ENCODE measurements around the gene AGPAT3. TPM values are rescaled to one million over a fixed set of nuclear protein-coding genes. Genes with fewer than 3 reads are reported as not detected.

AGPAT3 gene
- total RNA-seq, 4 donors from 2014 or later, result 28.0 to 36.5 (median 32.2) TPM

- TF ChIP-seq POLR2AphosphoS5 (IDR thresholded peaks at IDR 0.05) (no peak), CTCF (IDR thresholded peaks at IDR 0.05) (no peak), POLR2A (IDR thresholded peaks at IDR 0.05; ENCODE audit: low read depth) (no peak), EP300 (IDR thresholded peaks at IDR 0.05) (no peak)
- H3K27me3 ChIP-seq, result no peaks in the 10 kb centered on the region
- peaks cover 2 to 23% (median 18%) of the 10 kb centered on the region in 4 donors for H3K4me1 ChIP-seq
- no peak overlapping the region for H3K27ac ChIP-seq (replicated peaks in 1 of 4)
- intact Hi-C loops (cut with DNase I), result no loop called here
- H3K36me3 ChIP-seq, result peaks cover 4 to 28% (median 9%) of the 10 kb centered on the region in 4 donors
- H3K4me3 ChIP-seq, result no peak overlapping the region
- DNase-seq (ENCODE audit: extremely low spot score), result no peak
- 85% methylated on average over 12 of the region's 13 CpGs for whole genome bisulfite sequencing
- peaks cover 0 to 14% (median 11%) of the 10 kb centered on the region in 4 donors for H3K9me3 ChIP-seq
Observed at GRCh38 chr21:43950936-43951335, 85.9 kb downstream of the AGPAT3 start.

GRCh38 chr21:43951911-43952703, 87.1 kb downstream of the AGPAT3 start:
- no peak for DNase-seq (ENCODE audit: extremely low spot score)

GRCh38 chr21:43953021-43953420, 88.0 kb downstream of the AGPAT3 start:
- H3K36me3 ChIP-seq, result peaks cover 0 to 20% (median 7%) of the 10 kb centered on the region in 4 donors
- H3K9me3 ChIP-seq, result peaks cover 0 to 14% (median 11%) of the 10 kb centered on the region in 4 donors
- TF ChIP-seq CTCF (IDR thresholded peaks at IDR 0.05), result no peak
- TF ChIP-seq EP300 (IDR thresholded peaks at IDR 0.05), result no peak
- no peak for TF ChIP-seq POLR2A (IDR thresholded peaks at IDR 0.05; ENCODE audit: low read depth)
- no peak for TF ChIP-seq POLR2AphosphoS5 (IDR thresholded peaks at IDR 0.05)
- WGBS, result 85% methylated on average over 17 of the region's 17 CpGs
- no peak overlapping the region for H3K4me3 ChIP-seq
- peaks cover 19 to 37% (median 35%) of the 10 kb centered on the region in 4 donors for H3K4me1 ChIP-seq
- intact Hi-C loops (cut with DNase I), result no loop called here
- DNase-seq (ENCODE audit: extremely low spot score), result no peak
- no peak overlapping the region for H3K27ac ChIP-seq (replicated peaks in 1 of 4)
- H3K27me3 ChIP-seq, result no peaks in the 10 kb centered on the region

More at GRCh38 chr21:43951911-43952703, 87.1 kb downstream of the AGPAT3 start:
- H3K4me1 ChIP-seq, result peaks cover 13 to 34% (median 28%) of the 10 kb centered on the region in 4 donors
- TF ChIP-seq POLR2A (IDR thresholded peaks at IDR 0.05; ENCODE audit: low read depth) (no peak), CTCF (IDR thresholded peaks at IDR 0.05) (no peak), POLR2AphosphoS5 (IDR thresholded peaks at IDR 0.05) (no peak), EP300 (IDR thresholded peaks at IDR 0.05) (no peak)
- peaks cover 2 to 24% (median 8%) of the 10 kb centered on the region in 4 donors for H3K36me3 ChIP-seq
- peaks cover 0 to 14% (median 11%) of the 10 kb centered on the region in 4 donors for H3K9me3 ChIP-seq
- no peak overlapping the region for H3K4me3 ChIP-seq
- H3K27ac ChIP-seq (replicated peaks in 1 of 4), result no peak overlapping the region
- intact Hi-C loops (cut with DNase I), result no loop called here
- no peaks in the 10 kb centered on the region for H3K27me3 ChIP-seq
- WGBS, result 90% methylated on average over 19 of the region's 27 CpGs

- intact Hi-C loops (cut with DNase I), result no loop called here
- Histone ChIP-seq H3K27ac (replicated peaks in 1 of 4) (no peak overlapping the region), H3K4me1 (peaks cover 21 to 37% (median 35%) of the 10 kb centered on the region in 4 donors), H3K27me3 (no peaks in the 10 kb centered on the region), H3K4me3 (no peak overlapping the region), H3K36me3 (peaks cover 0 to 15% (median 0%) of the 10 kb centered on the region in 4 donors), H3K9me3 (peaks cover 0 to 5% (median 4%) of the 10 kb centered on the region in 4 donors)
- 88% methylated on average over 11 of the region's 11 CpGs for WGBS
- no peak for DNase-seq (ENCODE audit: extremely low spot score)
- TF ChIP-seq POLR2A (IDR thresholded peaks at IDR 0.05; ENCODE audit: low read depth), result no peak
- no peak for TF ChIP-seq POLR2AphosphoS5 (IDR thresholded peaks at IDR 0.05)
- no peak for TF ChIP-seq CTCF (IDR thresholded peaks at IDR 0.05)
- no peak for TF ChIP-seq EP300 (IDR thresholded peaks at IDR 0.05)
Observed at GRCh38 chr21:43954042-43954441, 89.0 kb downstream of the AGPAT3 start.

Data from esophagus muscularis mucosa (tissue), 4 donors.